Stimulated activated CD4-positive, alpha-beta T cell treated with anti-CD3 and anti-CD28 coated beads, TNF-alpha, amount 100 ng/mL, for 24 hours (primary cell): ENCODE data around the gene ERGIC1.
A peak's percentile ranks its signal among the peaks of the same experiment; 100 is the strongest.

Experiments used
- DNase-seq, 3 experiments: peaks; one replicate each; pipeline ENCODE4 v3.0.0-alpha.2; 2020; ENCODE audit warnings: low read depth in 3 of 3

The ERGIC1 gene

GRCh38 chr5:172920447-172920849, 86.4 kb downstream of the ERGIC1 start:
- DNase-seq, result no peak

GRCh38 chr5:172920995-172921394, 86.9 kb downstream of the ERGIC1 start:
- no peak for DNase-seq

- DNase-seq, result no peak
Measured at GRCh38 chr5:172921906-172922305, 87.9 kb downstream of the ERGIC1 start.

- no peak for DNase-seq
Measured at GRCh38 chr5:172923539-172923938, 89.5 kb downstream of the ERGIC1 start.

GRCh38 chr5:172925336-172925948, 91.4 kb downstream of the ERGIC1 start:
- no peak for DNase-seq

GRCh38 chr5:172926008-172926523, 92.0 kb downstream of the ERGIC1 start:
- no peak for DNase-seq

- no peak for DNase-seq
Measured at GRCh38 chr5:172926796-172927195, 92.7 kb downstream of the ERGIC1 start.

- no peak for DNase-seq
Measured at GRCh38 chr5:172929371-172929838, 95.4 kb downstream of the ERGIC1 start.

GRCh38 chr5:172931001-172931536, 97.0 kb downstream of the ERGIC1 start:
- no peak for DNase-seq

- DNase-seq, result peak; percentile 45 to 68 (median 49)
Measured at GRCh38 chr5:172932313-172933017, 98.4 kb downstream of the ERGIC1 start.

- no peak for DNase-seq
Measured at GRCh38 chr5:172933238-172933637, 99.2 kb downstream of the ERGIC1 start.

- no peak for DNase-seq
Measured at GRCh38 chr5:172935096-172935495, 101.0 kb downstream of the ERGIC1 start.

GRCh38 chr5:172936401-172936800, 102.3 kb downstream of the ERGIC1 start:
- DNase-seq, result no peak

GRCh38 chr5:172939071-172939470, 105.0 kb downstream of the ERGIC1 start:
- DNase-seq, result no peak

- DNase-seq, result no peak
Measured at GRCh38 chr5:172939611-172940267, 105.7 kb downstream of the ERGIC1 start.

GRCh38 chr5:172940268-172941066, 106.4 kb downstream of the ERGIC1 start:
- no peak for DNase-seq

- DNase-seq, result no peak
Measured at GRCh38 chr5:172941067-172941516, 107.0 kb downstream of the ERGIC1 start.

GRCh38 chr5:172942556-172942955, 108.5 kb downstream of the ERGIC1 start:
- no peak for DNase-seq

GRCh38 chr5:172943283-172943841, 109.3 kb downstream of the ERGIC1 start:
- no peak for DNase-seq

GRCh38 chr5:172943906-172944305, 109.9 kb downstream of the ERGIC1 start:
- no peak for DNase-seq

- DNase-seq, result no peak
Measured at GRCh38 chr5:172944741-172945140, 110.7 kb downstream of the ERGIC1 start.
